CD4-positive, alpha-beta T cell treated with Interleukin-6 at 100 ng/mL for 8 hours (primary cell): ENCODE data around the gene FBLN2.

ENCODE experiments used
- DNase-seq: peaks from one replicate; pipeline ENCODE4 v3.0.0-alpha.2; 2020; ENCODE audit warnings: mixed read lengths, low spot score

FBLN2 gene

GRCh38 chr3:13624021-13624420 lies 75.1 kb downstream of the FBLN2 start:
- DNase-seq = no peak

GRCh38 chr3:13624671-13625125 lies 75.8 kb downstream of the FBLN2 start:
- DNase-seq = no peak

- no peak for DNase-seq
Observed at GRCh38 chr3:13626396-13626795, 77.5 kb downstream of the FBLN2 start.

GRCh38 chr3:13626915-13627460 lies 78.1 kb downstream of the FBLN2 start:
- no peak for DNase-seq

- no peak for DNase-seq
Observed at GRCh38 chr3:13627681-13628080, 78.8 kb downstream of the FBLN2 start.

GRCh38 chr3:13628432-13628831 lies 79.5 kb downstream of the FBLN2 start:
- DNase-seq = no peak

GRCh38 chr3:13628841-13629551 lies 80.1 kb downstream of the FBLN2 start:
- no peak for DNase-seq

GRCh38 chr3:13629644-13630043 lies 80.7 kb downstream of the FBLN2 start:
- DNase-seq = no peak

GRCh38 chr3:13631256-13631655 lies 82.3 kb downstream of the FBLN2 start:
- DNase-seq = no peak

GRCh38 chr3:13633176-13633575 lies 84.3 kb downstream of the FBLN2 start:
- DNase-seq = no peak

GRCh38 chr3:13634151-13634550 lies 85.2 kb downstream of the FBLN2 start:
- DNase-seq = no peak

- no peak for DNase-seq
Observed at GRCh38 chr3:13634615-13635014, 85.7 kb downstream of the FBLN2 start.

- no peak for DNase-seq
Observed at GRCh38 chr3:13636186-13636585, 87.3 kb downstream of the FBLN2 start.

GRCh38 chr3:13636874-13637273 lies 87.9 kb downstream of the FBLN2 start:
- DNase-seq = no peak

GRCh38 chr3:13637311-13637891 lies 88.5 kb downstream of the FBLN2 start:
- DNase-seq = no peak

- no peak for DNase-seq
Observed at GRCh38 chr3:13637953-13638352, 89.0 kb downstream of the FBLN2 start.

- DNase-seq = no peak
Observed at GRCh38 chr3:13638927-13639326, 90.0 kb downstream of the FBLN2 start.

GRCh38 chr3:13642597-13642996 lies 93.7 kb downstream of the FBLN2 start:
- DNase-seq = no peak

GRCh38 chr3:13644341-13645117 lies 95.6 kb downstream of the FBLN2 start:
- DNase-seq = no peak

GRCh38 chr3:13645801-13646637 lies 97.1 kb downstream of the FBLN2 start:
- DNase-seq = no peak

GRCh38 chr3:13647298-13648059 lies 98.6 kb downstream of the FBLN2 start:
- peak; percentile 14 for DNase-seq
